OCI-LY3 (cell line): ENCODE data around the gene NUBP2.

ENCODE experiments used
- H2AFZ ChIP-seq: fragments of 200-600, 300-600 bp; shearing (Covaris generic); 2 replicates; pipeline ENCODE4 v1.6.0; 2014; ENCODE audit warnings: antibody characterized with exemption, low read depth, low read length
- H3K27ac ChIP-seq: fragments of 200-600, 300-600 bp; sonication (generic); 2 replicates; pipeline ENCODE4 v1.5.1; 2014; ENCODE audit warnings: mild to moderate bottlenecking, low read length, moderate library complexity, mixed read lengths
- H3K27me3 ChIP-seq: fragments of 200-600, 300-600 bp; sonication (generic); 2 replicates; pipeline ENCODE4 v1.6.1; 2014; ENCODE audit warnings: low read depth, low read length, mixed read lengths
- H3K36me3 ChIP-seq: fragments of 200-600, 300-600 bp; sonication (generic); replicated peaks from 2 replicates; pipeline ENCODE3; 2014; ENCODE audit warnings: low read depth, low read length, mixed read lengths
- H3K4me1 ChIP-seq: fragments of 300-600, 200-600 bp; sonication (generic); 2 replicates; pipeline ENCODE4 v1.6.1; 2014; ENCODE audit warnings: low read length, mixed read lengths
- H3K4me2 ChIP-seq: fragments of 200-600, 300-600 bp; sonication (generic); 2 replicates; pipeline ENCODE4 v1.6.1; 2014; ENCODE audit warnings: low read length, mixed read lengths
- H3K4me3 ChIP-seq: fragments of 300-600, 200-600 bp; sonication (generic); 2 replicates; pipeline ENCODE4 v1.5.1; 2014; ENCODE audit warnings: antibody characterized with exemption, mild to moderate bottlenecking, low read length, moderate library complexity
- H3K79me2 ChIP-seq: fragments of 300-600, 200-600 bp; shearing (Covaris generic); 2 replicates; pipeline ENCODE4 v1.6.1; 2014; ENCODE audit warnings: mild to moderate bottlenecking, low read length, mixed read lengths
- H3K9ac ChIP-seq: fragments of 300-600, 200-600 bp; shearing (Covaris generic); 2 replicates; pipeline ENCODE4 v1.6.0; 2014; ENCODE audit warnings: mild to moderate bottlenecking, low read length, moderate library complexity
- H3K9me3 ChIP-seq: fragments of 200-600, 300-600 bp; shearing (Covaris generic); 2 replicates; pipeline ENCODE4 v1.6.1; 2014; ENCODE audit warnings: low read length, mixed read lengths; ENCODE audit not compliant: insufficient read depth
- H4K20me1 ChIP-seq: fragments of 200-600, 300-600 bp; sonication (generic); 2 replicates; pipeline ENCODE4 v1.6.1; 2016; ENCODE audit warnings: low read length, mixed read lengths; ENCODE audit not compliant: insufficient read depth
- CTCF ChIP-seq: fragments of 200-600, 300-600 bp; sonication (generic); IDR thresholded peaks from 2 replicates; pipeline ENCODE4 v1.5.1; 2014; ENCODE audit warnings: antibody characterized with exemption, low read length, low read depth
- EZH2phosphoT487 ChIP-seq: fragments of 200-600 bp; shearing (Covaris generic); IDR thresholded peaks from 2 replicates; pipeline ENCODE4 v1.6.1; 2018; ENCODE audit warnings: antibody characterized with exemption, mixed run types, low read depth

NUBP2 gene

GRCh38 chr16:1810536-1810935 lies 27.8 kb downstream of the NUBP2 start:
- Histone ChIP-seq H3K27me3 (no peaks in the 10 kb centered on the region), H3K79me2 (no peaks in the 10 kb centered on the region), H3K27ac (no peak overlapping the region), H3K4me1 (no peaks in the 10 kb centered on the region), H3K9ac (no peak overlapping the region), H4K20me1 (no peaks in the 10 kb centered on the region), H3K9me3 (no peaks in the 10 kb centered on the region), H3K36me3 (peaks cover 8% of the 10 kb centered on the region), H3K4me2 (no peak overlapping the region), H3K4me3 (no peak overlapping the region), H2AFZ (no peak overlapping the region)
- no peak for TF ChIP-seq CTCF
- TF ChIP-seq EZH2phosphoT487, result no peak

- no peak overlapping the region for H2AFZ ChIP-seq
- no peak overlapping the region for H3K4me2 ChIP-seq
- H3K27me3 ChIP-seq, result no peaks in the 10 kb centered on the region
- no peaks in the 10 kb centered on the region for H3K9me3 ChIP-seq
- H3K79me2 ChIP-seq, result no peaks in the 10 kb centered on the region
- H3K27ac ChIP-seq, result no peak overlapping the region
- no peaks in the 10 kb centered on the region for H4K20me1 ChIP-seq
- no peak for TF ChIP-seq CTCF
- TF ChIP-seq EZH2phosphoT487, result no peak
- H3K9ac ChIP-seq, result no peak overlapping the region
- H3K4me1 ChIP-seq, result no peaks in the 10 kb centered on the region
- no peak overlapping the region for H3K4me3 ChIP-seq
- peaks cover 8% of the 10 kb centered on the region for H3K36me3 ChIP-seq
Measured at GRCh38 chr16:1812732-1813163, 30.0 kb downstream of the NUBP2 start.

GRCh38 chr16:1815461-1815860 lies 32.7 kb downstream of the NUBP2 start:
- Histone ChIP-seq H3K36me3 (peaks cover 4% of the 10 kb centered on the region), H2AFZ (no peak overlapping the region), H3K9me3 (no peaks in the 10 kb centered on the region), H4K20me1 (no peaks in the 10 kb centered on the region), H3K4me2 (no peak overlapping the region), H3K9ac (no peak overlapping the region), H3K27me3 (no peaks in the 10 kb centered on the region), H3K4me3 (no peak overlapping the region), H3K79me2 (no peaks in the 10 kb centered on the region), H3K4me1 (no peaks in the 10 kb centered on the region), H3K27ac (no peak overlapping the region)
- TF ChIP-seq EZH2phosphoT487, result no peak
- no peak for TF ChIP-seq CTCF

GRCh38 chr16:1816396-1817275 lies 33.9 kb downstream of the NUBP2 start:
- H3K79me2 ChIP-seq, result no peaks in the 10 kb centered on the region
- TF ChIP-seq EZH2phosphoT487 (no peak), CTCF (no peak)
- H4K20me1 ChIP-seq, result no peaks in the 10 kb centered on the region
- H3K9me3 ChIP-seq, result no peaks in the 10 kb centered on the region
- no peak overlapping the region for H3K4me3 ChIP-seq
- H2AFZ ChIP-seq, result no peak overlapping the region
- no peaks in the 10 kb centered on the region for H3K4me1 ChIP-seq
- no peaks in the 10 kb centered on the region for H3K27me3 ChIP-seq
- no peak overlapping the region for H3K4me2 ChIP-seq
- peaks cover 4% of the 10 kb centered on the region for H3K36me3 ChIP-seq
- H3K9ac ChIP-seq, result no peak overlapping the region
- no peak overlapping the region for H3K27ac ChIP-seq
